HepG2 (cell line): ENCODE measurements around the gene HES3. TPM values are rescaled to one million over a fixed set of nuclear protein-coding genes. Genes with fewer than 3 reads are reported as not detected.

Experiments
- DPF2 ChIP-seq: sonication (generic); formaldehyde crosslinking; IDR thresholded peaks from 2 replicates; pipeline ENCODE4 v1.4.0; 2020; ENCODE audit warnings: mild to moderate bottlenecking, low read depth, missing genetic modification reagents, borderline replicate concordance
- HDAC1 ChIP-seq: sonication (generic); formaldehyde crosslinking; IDR thresholded peaks from 2 replicates; pipeline ENCODE4 v1.5.1; 2020; ENCODE audit warnings: mild to moderate bottlenecking, missing genetic modification reagents
- HNF4A ChIP-seq: sonication (generic); formaldehyde crosslinking; IDR thresholded peaks from 2 replicates; pipeline ENCODE4 v1.4.0; 2020; ENCODE audit warnings: missing genetic modification reagents
- MYC ChIP-seq: sonication (generic); formaldehyde crosslinking; IDR thresholded peaks from 2 replicates; pipeline ENCODE4 v1.9.0; 2021; ENCODE audit warnings: missing genetic modification reagents, borderline replicate concordance
- NCOR1 ChIP-seq: fragments of 200-600 bp; sonication (generic); IDR thresholded peaks from 2 replicates; pipeline ENCODE4 v1.7.0; 2017; ENCODE audit warnings: antibody characterized with exemption, low read length, borderline replicate concordance
- NFYC ChIP-seq: IDR thresholded peaks from 2 replicates; pipeline ENCODE4 v1.6.1; 2016; ENCODE audit warnings: missing genetic modification reagents, missing compliant biosample characterization
- RCOR2 ChIP-seq: IDR thresholded peaks from 2 replicates; pipeline ENCODE4 v1.6.1; 2016; ENCODE audit warnings: missing biosample characterization, missing genetic modification reagents
- SAP130 ChIP-seq: IDR thresholded peaks from 2 replicates; pipeline ENCODE4 v1.6.1; 2016; ENCODE audit warnings: low read depth
- ZNF225 ChIP-seq: sonication (generic); formaldehyde crosslinking; IDR thresholded peaks from 2 replicates; pipeline ENCODE4 v1.4.0; 2020; ENCODE audit warnings: mild to moderate bottlenecking, missing genetic modification reagents
- ZNF263 ChIP-seq: sonication (generic); formaldehyde crosslinking; IDR thresholded peaks from 2 replicates; pipeline ENCODE4 v1.4.0; 2020; ENCODE audit warnings: missing genetic modification reagents
- ZNF737 ChIP-seq: sonication (generic); formaldehyde crosslinking; IDR thresholded peaks from 2 replicates; pipeline ENCODE4 v1.5.0; 2020; ENCODE audit warnings: missing genetic modification reagents, mild to moderate bottlenecking, borderline replicate concordance
- ZNF850 ChIP-seq: sonication (generic); formaldehyde crosslinking; conservative IDR thresholded peaks from 2 replicates; pipeline ENCODE4 v1.9.0; 2021; ENCODE audit warnings: mild to moderate bottlenecking, missing genetic modification reagents
- ZSCAN25 ChIP-seq: sonication (generic); formaldehyde crosslinking; IDR thresholded peaks from 2 replicates; pipeline ENCODE4 v1.8.0; 2022; ENCODE audit warnings: mild to moderate bottlenecking, missing genetic modification reagents
- polyA plus RNA-seq, 8 experiments: library from polyadenylated mRNA; depleted of rRNA in 3 of 8; stranded (reverse) in 7 of 8; unstranded in 1 of 8; fragments of >200 nt; fragmentation: Illumina TruSeq in 4 of 8; extraction: Trizol in 4 of 8; gene quantifications; 2 replicates each; pipeline versions ENCODE4 v1.2.1 to v1.2.3, GENCODE V29; 2011 to 2016; ENCODE audit warnings: low read depth in 4 of 8, missing spikeins in 1 of 8, mixed read lengths in 1 of 8; ENCODE audit not compliant: insufficient read depth in 1 of 8
- total RNA-seq, 5 experiments: library from RNA; depleted of rRNA; stranded (reverse); fragments of >200 nt; fragmentation: Illumina TruSeq; extraction: Trizol; gene quantifications; 2 replicates each; pipeline ENCODE4 v1.2.3, GENCODE V29; 2016; ENCODE audit warnings: low read depth in 1 of 5
- TF ChIP-seq, protein P1 (sequence below): sonication (generic); formaldehyde crosslinking; IDR thresholded peaks from 2 replicates; pipeline ENCODE4 v1.4.0; 2020; ENCODE audit warnings: mild to moderate bottlenecking, missing genetic modification reagents
- TF ChIP-seq, protein P2 (sequence below): sonication (generic); formaldehyde crosslinking; conservative IDR thresholded peaks from 2 replicates; pipeline ENCODE4 v1.4.0; 2020; ENCODE audit warnings: mild to moderate bottlenecking, missing genetic modification reagents, moderate library complexity

Gene HES3
- total and polyA plus RNA-seq, 2 of the 13 experiments (the other 11 are each of a cell fraction or from before 2014, with no cell fraction given) = not detected

DNA sequence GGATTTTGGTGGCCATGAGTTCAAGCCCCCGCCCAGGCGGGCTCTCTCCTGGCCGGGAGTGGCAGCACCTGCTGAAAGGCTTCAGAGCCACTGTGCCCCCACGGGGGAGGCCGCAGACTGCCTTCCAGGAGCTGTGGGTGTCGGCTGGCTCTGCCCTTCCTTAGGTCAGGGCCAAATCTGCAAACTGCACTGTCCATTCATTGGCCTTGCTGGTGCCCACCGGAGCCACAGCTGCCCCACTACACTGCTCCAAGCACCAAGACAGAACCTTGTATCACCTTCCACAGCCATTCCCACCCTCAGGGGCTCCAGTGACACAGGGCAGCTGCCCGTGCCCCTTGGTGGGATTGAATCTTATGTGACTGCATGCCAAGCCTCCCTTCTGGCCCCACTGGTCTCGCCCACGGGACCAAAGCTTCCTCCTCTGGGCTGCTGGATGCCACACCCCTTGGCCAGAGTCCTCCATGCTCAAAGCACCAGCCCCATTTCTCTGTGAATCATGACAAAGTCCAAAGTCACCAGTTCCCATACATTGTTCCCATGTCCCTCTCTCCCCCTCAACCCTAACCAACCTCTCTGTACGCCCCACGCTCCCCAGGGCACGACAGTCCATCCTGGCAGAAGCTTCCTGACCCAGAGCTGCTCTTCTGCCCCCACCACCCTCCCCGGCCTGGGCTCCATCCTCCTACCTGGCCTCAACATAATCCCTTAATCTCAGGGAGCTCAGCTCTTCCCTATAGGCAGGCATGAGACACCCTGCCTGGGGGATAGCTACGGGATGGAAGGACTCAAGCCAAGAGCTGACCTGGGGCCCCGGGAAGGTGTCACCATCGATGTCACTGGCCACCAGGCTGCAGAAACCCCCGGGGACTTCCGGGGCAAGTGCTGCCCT is 37.8 kb downstream of the HES3 start (continued):
- no peak for TF ChIP-seq NFYC (CRISPR knock-in tag)
- peak; percentile 75 for TF ChIP-seq HNF4A
- 0 out of 2 replicates have a peak, but pooled peaks have one; percentile 44 for TF ChIP-seq ZSCAN25
- no peak for TF ChIP-seq ZNF737 (CRISPR knock-in tag)
- TF ChIP-seq ZNF263 (CRISPR knock-in tag) = peak; percentile 65
- TF ChIP-seq, protein P1, sequence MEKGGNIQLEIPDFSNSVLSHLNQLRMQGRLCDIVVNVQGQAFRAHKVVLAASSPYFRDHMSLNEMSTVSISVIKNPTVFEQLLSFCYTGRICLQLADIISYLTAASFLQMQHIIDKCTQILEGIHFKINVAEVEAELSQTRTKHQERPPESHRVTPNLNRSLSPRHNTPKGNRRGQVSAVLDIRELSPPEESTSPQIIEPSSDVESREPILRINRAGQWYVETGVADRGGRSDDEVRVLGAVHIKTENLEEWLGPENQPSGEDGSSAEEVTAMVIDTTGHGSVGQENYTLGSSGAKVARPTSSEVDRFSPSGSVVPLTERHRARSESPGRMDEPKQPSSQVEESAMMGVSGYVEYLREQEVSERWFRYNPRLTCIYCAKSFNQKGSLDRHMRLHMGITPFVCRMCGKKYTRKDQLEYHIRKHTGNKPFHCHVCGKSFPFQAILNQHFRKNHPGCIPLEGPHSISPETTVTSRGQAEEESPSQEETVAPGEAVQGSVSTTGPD (CRISPR knock-in tag) = no peak
- no peak for TF ChIP-seq RCOR2 (CRISPR knock-in tag)
- TF ChIP-seq, protein P2, sequence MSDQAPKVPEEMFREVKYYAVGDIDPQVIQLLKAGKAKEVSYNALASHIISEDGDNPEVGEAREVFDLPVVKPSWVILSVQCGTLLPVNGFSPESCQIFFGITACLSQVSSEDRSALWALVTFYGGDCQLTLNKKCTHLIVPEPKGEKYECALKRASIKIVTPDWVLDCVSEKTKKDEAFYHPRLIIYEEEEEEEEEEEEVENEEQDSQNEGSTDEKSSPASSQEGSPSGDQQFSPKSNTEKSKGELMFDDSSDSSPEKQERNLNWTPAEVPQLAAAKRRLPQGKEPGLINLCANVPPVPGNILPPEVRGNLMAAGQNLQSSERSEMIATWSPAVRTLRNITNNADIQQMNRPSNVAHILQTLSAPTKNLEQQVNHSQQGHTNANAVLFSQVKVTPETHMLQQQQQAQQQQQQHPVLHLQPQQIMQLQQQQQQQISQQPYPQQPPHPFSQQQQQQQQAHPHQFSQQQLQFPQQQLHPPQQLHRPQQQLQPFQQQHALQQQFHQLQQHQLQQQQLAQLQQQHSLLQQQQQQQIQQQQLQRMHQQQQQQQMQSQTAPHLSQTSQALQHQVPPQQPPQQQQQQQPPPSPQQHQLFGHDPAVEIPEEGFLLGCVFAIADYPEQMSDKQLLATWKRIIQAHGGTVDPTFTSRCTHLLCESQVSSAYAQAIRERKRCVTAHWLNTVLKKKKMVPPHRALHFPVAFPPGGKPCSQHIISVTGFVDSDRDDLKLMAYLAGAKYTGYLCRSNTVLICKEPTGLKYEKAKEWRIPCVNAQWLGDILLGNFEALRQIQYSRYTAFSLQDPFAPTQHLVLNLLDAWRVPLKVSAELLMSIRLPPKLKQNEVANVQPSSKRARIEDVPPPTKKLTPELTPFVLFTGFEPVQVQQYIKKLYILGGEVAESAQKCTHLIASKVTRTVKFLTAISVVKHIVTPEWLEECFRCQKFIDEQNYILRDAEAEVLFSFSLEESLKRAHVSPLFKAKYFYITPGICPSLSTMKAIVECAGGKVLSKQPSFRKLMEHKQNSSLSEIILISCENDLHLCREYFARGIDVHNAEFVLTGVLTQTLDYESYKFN (CRISPR knock-in tag) = peak; percentile 69
- TF ChIP-seq ZNF850 (CRISPR knock-in tag) = no peak
- TF ChIP-seq DPF2 (CRISPR knock-in tag) = 0 out of 2 replicates have a peak, but pooled peaks have one; percentile 29
- TF ChIP-seq SAP130 = peak; percentile 52; the same call in 1 of the 2 replicates
- peak; percentile 60 for TF ChIP-seq NCOR1
- peak; percentile 26; the same call in 1 of the 2 replicates for TF ChIP-seq MYC (CRISPR knock-in tag)
- no peak for TF ChIP-seq ZNF225 (CRISPR knock-in tag)
- TF ChIP-seq HDAC1 (CRISPR knock-in tag) = 0 out of 2 replicates have a peak, but pooled peaks have one; percentile 30
